GM21576 (cell line): ENCODE results near the gene SPOCD1.
A peak's percentile ranks its signal among the peaks of the same experiment; 100 is the strongest.

Source experiments
- ATAC-seq: cut with Tn5 transposase; IDR thresholded peaks from one replicate; pipeline ENCODE4 v1.9.1; 2021; ENCODE audit warnings: mild to moderate bottlenecking, moderate library complexity; ENCODE audit not compliant: unreplicated experiment

SPOCD1 gene

GRCh38 chr1:31788825-31789256 is 27.0 kb downstream of the SPOCD1 start:
- ATAC-seq = peak; percentile 16

DNA sequence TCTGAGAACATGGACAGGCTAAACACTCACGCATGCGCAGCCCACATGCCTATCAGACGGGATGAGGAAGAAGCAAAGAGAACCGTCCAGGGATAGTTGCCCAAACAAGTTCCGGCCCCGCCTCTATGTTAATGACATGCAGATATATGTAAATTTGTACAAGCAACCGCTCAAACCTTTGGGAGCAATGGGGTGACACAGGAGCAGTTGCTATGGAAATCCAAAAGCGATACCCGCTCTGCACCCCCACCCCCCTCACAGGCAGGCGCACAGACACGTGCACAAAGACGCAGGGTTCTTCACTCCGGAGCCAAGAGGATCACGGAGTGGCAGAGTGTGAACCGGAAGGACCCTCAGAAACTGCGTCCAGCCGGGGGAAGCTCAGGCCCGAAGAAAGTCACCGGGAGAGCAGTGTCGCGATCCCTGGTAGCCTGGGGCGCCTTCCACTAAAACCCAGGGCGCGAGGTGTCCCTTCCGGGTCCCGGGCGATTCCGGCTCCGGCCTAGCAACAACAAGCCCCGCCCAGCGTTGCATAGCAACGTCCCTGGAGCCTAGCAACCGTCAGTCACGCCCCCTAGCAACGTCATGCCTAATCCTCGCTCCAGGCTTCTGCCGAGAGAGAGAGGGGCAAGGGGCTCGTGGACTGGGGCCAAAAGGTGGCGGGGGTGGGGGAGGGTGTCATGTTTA is 27.5 kb downstream of the SPOCD1 start:
- ATAC-seq = peak; percentile 71

DNA sequence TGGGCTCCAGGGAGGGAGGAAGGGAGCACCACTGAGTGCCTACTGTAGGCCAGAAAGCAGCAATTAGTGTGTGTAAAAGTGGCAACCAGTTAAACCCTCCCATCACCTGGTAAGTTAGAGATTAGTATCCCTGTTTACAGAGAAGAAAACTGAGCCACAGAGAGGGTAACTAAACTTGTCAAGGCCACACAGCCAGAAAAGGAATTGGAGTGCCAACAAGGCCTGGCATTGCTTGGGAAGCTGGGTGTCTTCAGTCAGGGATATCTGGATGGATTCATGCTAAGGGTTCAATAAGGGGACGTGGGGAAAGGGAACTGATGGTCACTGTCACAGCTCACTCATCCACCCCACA is 28.1 kb downstream of the SPOCD1 start:
- ATAC-seq = no peak

GRCh38 chr1:31787261-31787660 is 28.6 kb downstream of the SPOCD1 start:
- ATAC-seq = no peak

GRCh38 chr1:31786366-31787060 is 29.3 kb downstream of the SPOCD1 start:
- no peak for ATAC-seq

DNA sequence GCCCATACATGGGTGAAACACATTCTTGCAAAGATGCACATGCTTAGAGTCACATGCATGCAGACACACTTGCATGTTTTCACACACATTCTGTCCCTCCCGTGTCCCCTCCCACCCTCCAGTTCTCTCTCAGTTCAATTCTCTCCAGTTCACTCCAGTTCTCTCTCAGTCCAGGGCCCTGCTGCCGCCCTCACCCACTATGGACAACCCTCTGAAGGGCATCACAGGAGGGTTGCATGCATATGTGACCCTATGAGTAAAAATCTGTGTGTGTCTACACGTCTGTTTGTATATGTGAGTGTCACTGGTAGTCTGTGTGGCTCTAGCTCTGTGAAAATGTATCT is 29.9 kb downstream of the SPOCD1 start:
- no peak for ATAC-seq

GRCh38 chr1:31785020-31785946 is 30.5 kb downstream of the SPOCD1 start:
- no peak for ATAC-seq

- ATAC-seq = no peak
Observed at GRCh38 chr1:31784356-31785019, 31.3 kb downstream of the SPOCD1 start.

DNA sequence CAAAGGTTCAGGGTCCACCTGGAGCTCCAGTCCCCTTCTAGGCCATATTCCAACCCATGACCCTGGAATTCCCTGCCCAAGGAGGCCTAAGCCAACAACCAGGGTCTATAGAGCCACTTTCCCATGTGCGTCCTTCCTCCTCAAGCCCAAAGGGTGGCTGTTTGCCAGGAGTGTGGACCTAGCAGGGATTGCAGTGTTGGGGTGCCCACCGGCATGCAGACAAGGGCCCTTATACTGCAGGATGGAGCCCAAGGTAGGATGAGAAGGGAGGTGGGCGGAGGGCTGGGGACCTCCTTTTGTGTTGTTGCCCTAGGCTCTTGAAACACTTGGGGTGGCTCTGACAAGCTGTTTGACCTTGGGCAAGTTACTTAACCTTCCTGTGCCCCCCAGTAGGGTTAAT is 32.0 kb downstream of the SPOCD1 start:
- no peak for ATAC-seq

GRCh38 chr1:31782421-31783410 is 33.1 kb downstream of the SPOCD1 start:
- no peak for ATAC-seq

DNA sequence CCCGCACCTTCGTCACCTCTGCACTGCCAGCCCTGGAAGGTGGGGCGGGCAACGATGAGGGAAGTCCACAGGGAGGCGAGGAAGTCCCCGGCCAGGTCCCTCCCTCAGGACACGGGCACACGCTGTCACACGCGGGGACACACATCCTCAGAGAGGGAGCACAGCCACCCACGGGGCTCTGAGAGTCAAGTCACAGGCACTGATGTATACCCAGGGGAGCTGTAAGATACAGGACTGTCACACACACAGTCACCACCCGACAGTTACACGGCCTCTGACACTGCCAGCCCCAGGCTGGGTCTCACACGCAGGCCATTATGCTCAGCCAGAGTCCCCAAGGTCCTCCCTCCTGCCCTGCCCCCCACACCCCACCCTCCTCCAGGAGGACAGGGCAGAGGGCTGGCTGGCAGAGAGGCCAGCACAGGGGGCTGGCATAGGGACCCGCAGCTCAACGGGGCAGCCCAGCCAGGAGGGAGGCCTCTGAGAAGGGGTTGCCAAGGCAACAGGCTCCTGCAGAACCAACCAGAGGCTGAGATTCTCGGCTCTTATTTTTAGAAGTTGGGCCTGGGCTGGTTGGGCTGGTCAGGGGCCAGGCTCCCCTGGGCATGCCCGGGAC is 34.0 kb downstream of the SPOCD1 start:
- no peak for ATAC-seq

GRCh38 chr1:31781138-31781755 is 34.6 kb downstream of the SPOCD1 start:
- no peak for ATAC-seq

DNA sequence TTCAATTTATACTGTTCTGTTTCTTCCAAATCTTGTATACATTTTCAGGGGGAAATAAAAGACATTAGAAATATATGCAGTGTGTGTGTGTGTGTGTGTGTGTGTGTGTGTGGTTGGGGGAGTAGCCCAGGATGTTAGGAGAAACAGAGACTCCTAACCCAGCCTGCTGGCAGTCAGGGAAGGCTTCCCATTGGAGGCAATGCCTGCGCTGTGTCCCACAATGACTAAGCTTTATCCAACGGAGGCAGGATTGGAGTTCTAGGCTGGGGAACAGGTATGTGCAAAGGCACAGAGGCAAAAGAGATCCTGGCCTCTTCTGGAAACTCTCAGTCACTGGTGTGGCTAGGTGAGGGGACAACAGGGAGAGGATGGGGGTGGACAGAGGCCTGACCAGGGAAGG is 35.2 kb downstream of the SPOCD1 start:
- no peak for ATAC-seq

- ATAC-seq = no peak
Observed at GRCh38 chr1:31779687-31780086, 36.1 kb downstream of the SPOCD1 start.

DNA sequence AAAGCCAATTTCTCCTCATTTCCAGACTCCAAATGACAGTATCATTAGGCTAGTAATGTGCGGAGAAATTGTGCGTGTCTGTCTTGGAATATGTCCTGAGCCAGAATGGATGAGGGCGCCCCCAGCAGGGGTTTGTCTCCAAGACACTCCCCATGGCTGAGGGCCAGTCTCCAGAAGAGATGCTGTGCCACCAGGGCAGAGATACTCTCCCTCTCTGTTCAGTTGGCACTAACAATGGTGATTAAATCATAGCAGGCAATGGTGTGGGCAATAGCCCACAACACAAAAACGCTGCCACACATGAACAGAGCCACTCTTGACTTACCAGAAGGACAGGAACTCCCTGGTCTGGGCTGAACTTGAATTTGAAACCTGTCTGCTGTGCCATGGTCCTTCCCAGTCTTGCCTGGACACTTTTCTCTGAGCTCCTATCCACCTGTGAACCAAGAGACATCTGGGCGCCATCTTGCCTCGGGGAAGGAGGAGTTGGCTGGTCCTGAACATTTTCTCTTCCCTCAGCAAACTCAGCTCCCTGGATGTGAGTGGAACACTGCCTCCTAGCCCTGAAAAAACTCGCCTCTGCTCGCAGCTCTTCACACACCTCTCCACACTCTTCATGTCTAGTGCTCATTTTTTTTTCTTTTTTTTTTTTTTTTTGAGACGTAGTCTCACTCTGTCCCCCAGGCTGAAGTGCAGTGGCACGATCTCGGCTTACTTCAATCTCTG is 36.9 kb downstream of the SPOCD1 start:
- ATAC-seq = no peak

DNA sequence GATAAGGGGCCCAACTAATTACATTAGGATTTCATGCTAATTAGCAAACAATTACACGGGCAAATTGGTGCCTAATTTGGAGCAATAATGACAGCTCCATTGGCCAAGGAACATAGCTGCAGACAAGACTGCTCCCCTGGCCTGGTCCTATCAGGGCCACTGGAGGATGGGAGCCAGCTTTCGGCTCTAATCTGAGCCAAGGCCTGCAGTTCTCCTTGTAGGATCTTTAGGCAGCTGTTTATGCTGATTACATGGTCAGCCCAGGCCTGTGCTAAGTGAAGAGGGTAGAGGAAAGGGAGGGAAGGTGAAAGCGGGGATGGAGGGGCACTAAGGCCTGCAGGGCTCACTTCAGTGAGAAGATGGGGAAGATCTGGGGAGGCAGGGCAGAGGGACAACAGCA is 39.3 kb downstream of the SPOCD1 start:
- no peak for ATAC-seq

GRCh38 chr1:31776032-31776431 is 39.8 kb downstream of the SPOCD1 start:
- ATAC-seq = no peak

DNA sequence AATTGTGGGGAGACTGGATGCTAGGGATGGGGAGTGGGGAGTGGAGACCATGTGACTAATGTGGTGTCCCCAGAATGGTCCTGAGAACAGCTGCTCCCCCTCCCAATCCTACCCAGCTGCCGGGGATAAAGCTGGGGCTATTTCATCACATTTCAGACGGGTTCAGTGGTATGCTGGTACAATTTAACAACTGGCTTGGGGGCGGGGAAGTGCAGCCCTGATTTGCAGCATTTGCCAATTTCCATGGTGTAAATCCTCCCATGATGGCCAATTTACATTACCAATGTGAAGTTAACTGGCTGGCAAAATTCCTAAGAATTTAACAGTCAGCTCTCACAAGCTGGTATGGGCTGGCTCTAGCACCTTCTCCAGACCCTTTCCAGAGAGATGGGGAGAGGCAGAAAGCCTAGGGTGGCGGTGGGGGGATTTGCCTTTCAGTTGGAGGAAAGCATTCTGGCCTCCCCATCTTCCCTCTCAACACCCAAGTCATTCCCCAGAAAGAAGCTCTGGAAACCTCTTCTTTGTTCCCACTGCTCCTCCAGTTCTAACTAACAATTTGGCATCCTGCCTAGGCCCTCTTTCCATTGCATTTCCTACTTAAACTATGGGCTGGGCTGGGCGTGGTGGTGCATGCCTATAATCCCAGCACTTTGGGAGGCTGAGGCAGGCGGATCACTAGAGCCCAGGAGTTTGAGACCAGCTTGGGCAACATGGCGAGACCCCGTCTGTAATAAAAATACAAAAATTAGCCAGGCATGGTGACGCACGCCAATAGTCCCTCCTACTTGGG is 40.4 kb downstream of the SPOCD1 start:
- no peak for ATAC-seq
